ENCODE measurements around the gene RICTOR.
"Not testable (repeated sequence)": the region's sequence is repeated elsewhere in the genome, so short reads cannot be mapped to it uniquely, and the experiment has no call there.

RICTOR gene

DNA sequence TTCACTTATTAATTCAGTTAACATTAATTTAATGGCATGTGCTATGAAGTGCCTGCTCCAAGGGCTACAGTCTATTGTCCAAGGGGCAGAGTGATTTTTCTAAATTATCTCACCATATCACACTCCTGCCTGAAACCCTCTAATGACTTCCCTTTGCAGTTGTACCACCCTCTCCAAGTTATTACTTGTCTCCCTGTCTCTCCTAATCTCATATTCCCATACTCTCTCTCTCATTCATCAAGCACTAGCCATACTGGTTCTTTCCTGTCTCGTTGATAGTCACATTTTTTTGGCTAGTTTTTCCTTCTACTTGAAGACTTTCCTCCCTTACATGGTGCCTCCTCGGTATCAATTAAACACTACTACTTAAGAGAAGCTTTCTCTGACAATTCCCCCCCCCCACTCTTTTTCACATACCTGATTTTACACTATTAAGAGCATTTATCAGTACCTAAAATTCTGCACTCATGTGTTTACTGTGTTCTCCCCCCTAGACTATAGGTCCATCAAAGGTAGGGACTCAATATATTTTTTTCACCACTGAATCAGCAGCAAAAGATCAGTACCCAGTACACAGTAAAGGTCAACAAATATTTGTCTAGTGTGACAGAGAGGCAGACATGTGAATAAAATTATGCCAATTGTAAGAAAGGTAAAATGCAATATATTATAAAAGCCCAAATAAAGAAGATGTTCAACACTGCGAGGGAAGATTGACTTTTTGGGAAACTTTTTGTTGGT lies 19.0 kb downstream of the RICTOR start:
- DNase-seq: no peak

GRCh38 chr5:39053189-39053588 lies 21.0 kb downstream of the RICTOR start:
- no peak for DNase-seq

DNA sequence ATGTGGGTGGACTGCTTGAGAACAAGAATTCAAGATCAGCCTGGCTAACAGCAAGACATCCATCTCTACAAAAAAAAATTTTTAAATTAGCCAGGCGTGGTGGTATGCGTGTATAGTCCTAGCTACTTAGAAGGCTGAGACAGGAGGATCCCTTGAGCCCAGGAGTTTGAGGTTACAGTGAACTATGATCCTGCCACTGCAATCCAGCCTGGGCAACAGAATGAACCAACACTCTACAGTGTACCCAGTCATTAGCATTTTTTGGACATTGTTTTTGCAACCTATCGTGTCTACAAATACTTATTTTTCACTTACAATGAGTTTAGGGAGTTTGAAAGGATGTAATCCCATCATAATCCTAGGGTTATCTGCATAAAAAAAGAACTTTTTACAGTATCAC lies 22.1 kb downstream of the RICTOR start:
- DNase-seq: no peak

GRCh38 chr5:39049315-39049714 lies 24.9 kb downstream of the RICTOR start:
- DNase-seq: no peak

- no peak for DNase-seq
These were observed 33.3 kb downstream of the RICTOR start for GRCh38 chr5:39040875-39041274.

- DNase-seq: not testable (repeated sequence)
These were observed 39.7 kb downstream of the RICTOR start for GRCh38 chr5:39034493-39034892.

DNA sequence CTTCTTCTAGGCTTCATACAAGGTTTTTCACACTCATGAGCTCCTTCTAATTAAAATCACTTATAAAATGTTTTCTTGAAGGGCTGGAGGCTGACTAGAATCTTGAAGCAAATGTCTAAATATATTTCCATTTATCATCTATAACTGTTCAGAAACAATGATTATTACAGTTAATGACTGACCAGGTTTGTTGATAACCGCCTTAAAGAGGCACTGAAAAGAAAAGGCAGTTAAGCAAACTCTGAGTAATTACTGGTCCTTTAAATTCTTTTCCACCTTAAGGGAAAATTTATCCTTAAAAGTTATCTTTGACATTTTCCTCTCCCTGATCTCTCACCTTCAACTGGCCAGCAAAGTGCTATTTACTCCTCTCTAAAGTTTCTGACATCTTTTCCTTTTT lies 43.2 kb downstream of the RICTOR start:
- DNase-seq: no peak

DNA sequence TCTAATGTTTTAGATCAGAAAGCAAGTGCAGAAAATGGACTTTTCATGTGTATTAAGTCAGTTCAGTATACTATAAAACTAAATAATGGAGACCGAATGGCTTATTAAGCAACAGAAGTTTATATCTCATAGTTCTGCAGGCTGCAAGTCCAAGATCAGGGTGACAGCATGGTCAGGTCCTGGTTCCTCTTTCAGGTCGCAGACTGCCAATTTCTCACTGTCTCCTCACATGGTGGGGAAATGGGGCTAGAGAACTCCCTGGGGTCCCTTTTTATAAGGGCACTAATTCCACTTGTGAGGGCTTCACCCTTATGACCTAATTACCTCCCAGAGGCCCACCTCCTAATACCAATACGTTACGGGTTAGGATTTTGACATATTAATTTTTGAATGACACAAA lies 48.7 kb downstream of the RICTOR start:
- DNase-seq: no peak

DNA sequence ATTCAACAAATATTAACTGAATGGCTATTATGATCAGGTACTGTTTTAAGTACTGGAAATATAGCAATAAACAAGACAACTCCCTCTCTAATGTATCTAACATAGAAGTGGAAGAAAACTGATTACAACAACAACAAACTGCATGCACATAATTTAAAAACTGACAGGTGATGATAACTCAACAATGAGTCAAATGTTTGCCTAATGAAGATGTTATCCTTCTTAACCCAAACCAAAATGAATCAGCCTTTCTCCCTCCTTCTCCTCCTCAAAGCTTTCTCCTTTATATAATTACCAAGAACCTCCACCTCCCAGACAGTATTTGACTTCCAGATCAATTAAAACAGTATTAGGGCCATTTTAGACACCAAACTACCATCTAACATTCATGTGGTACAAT lies 49.3 kb downstream of the RICTOR start:
- DNase-seq: peak; percentile 37

DNA sequence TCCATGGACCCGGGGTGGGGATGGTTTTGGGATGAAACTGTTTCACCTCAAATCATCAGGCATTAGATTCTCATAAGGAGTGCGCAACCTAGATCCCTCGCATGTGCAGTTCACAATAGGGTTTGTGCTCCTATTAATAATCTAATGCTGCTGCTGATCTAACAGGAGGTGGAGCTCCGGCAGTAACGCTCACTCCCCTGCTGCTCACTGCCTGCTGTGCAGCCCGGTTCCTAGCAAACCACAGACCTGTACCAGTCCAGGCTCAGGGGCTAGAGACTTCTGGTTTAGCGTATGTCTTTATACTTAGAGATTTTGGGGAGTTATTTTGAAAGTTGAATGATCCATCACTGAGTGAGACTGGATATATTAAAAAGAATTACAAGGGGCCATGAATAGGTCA lies 50.2 kb downstream of the RICTOR start:
- no peak for DNase-seq

GRCh38 chr5:39023121-39023520 lies 51.1 kb downstream of the RICTOR start:
- DNase-seq: no peak

DNA sequence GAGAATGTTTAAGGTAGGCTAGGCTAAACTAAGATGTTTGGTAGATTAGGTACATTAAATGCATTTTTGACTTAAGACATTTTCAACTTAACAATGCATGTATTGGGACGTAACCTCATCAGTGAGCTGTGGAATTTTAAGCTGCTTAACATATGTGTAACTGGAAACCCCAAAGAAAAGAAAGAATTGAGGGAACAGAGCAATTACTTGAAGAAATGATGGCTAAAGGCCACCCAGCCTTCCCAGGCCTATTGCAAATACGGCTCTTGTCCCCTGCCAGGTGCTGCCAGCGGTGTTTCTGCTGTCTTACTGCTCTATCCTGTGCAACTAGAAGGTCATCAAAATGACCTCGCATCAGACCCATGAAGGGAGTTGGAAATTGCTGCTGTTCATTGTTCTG lies 52.0 kb downstream of the RICTOR start:
- DNase-seq: no peak

- peak; percentile 5 for DNase-seq
These were observed 52.8 kb downstream of the RICTOR start for GRCh38 chr5:39021413-39021812.

GRCh38 chr5:39020458-39020857 lies 53.7 kb downstream of the RICTOR start:
- no peak for DNase-seq

DNA sequence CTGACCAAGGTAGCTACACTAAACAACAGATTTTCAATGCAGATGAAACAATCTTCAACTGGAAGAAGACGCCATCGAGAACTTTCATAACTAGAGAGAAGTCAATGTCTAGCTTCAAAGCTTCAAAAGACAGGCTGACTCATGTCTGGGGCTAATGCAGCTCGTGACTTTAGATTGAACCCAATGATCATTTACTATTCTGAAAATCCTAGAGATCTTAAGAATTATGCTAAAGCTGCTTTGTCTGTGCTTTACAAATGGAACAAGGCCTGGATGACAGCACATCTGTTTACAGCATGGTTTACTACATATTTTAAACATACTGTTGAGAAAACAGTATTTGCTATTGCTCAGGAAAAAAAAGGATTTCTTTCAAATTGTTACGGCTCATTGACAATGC lies 54.9 kb downstream of the RICTOR start:
- no peak for DNase-seq

DNA sequence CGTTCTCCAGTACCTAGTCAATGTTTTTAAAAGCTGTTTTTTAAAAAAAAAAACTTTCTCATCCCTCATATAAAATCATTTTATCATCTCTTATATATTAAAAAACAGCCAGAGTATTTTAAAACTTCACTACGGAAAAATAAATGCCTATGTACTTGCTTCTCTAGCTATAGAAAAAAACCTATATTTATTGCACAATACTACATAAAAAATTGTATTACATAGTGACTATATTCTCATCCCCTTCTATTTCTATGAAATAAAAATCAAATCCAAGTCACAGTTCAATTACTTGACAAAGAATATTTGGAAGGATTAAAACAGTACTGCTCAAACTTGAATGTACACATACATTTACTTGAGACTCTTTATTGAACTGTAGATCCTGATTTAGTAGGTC lies 56.7 kb downstream of the RICTOR start:
- DNase-seq: no peak

GRCh38 chr5:39016587-39017275 lies 57.5 kb downstream of the RICTOR start:
- peak; percentile 45 for DNase-seq

DNA sequence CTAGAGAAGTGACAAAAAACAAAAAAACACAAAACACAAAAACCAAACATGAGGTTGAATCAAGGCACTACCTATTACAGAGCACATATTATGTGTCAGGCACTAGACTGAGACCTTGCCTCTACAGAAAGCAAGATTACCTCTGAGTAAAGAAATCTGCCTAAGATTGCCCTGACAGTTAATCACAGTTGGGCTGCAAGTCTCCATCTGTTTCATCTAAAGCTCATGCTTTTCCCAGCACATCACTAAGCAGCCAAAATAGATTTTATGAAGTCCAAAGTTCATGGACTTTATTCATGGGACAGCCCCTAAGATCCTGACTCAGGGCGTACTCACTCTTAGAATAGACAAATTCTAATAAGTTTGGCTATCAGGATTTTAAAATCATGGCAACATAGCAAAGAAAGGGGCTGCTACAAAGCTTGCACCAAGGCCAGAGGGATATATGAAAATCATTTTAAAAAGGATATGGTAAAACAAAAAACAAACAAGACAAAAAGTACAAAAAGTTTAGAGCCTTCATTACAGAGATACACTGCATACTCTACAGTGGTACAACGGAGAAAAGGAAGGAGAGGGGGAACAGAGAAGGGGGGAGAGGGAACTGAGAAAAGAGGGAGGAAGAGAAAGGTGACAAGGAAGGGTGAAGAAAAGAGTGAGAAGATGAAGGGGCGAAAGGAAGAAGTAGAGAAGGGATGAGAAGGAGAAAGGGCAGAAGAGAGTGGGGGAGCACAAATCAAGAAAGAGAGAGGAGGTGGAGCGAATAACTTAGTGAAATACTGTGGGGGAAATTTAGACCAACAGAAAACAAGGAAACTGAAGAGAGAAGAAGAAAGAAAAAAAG lies 58.2 kb downstream of the RICTOR start:
- DNase-seq: peak; percentile 80

DNA sequence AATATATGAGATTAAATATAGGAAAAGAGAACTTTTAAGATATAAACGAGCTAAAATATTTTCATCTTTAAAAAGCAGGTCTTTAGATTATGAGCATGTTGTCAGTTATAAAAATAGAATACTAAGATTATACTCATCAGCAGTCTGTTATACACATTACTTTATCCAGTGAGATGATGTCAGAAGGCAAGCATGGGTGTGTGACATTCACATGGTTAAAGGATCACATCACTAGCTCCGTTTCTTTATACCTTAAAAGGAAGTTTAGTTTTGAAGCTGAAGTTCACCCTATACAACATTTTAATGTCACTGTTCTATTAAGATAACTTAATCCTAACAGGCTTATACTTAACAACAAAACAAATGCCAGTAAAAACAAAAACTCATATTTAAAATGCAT lies 59.6 kb downstream of the RICTOR start:
- peak; percentile 92 for DNase-seq

DNA sequence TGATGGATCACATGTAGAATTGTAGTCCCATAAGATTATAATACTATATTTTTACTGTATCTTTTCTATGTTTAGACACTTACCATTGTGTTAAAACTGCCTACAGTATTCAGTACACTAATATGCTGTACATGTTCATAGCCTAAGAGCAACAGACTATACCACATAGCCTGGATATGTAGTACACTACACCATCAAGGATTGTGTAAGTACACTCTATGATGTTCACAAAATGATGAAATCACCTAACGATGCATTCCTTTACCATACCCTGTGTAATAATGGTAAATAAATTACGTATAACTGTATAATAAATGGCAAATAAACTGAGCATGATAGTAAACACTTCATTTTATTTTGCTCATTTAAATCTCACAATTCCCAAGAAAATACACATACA lies 60.3 kb downstream of the RICTOR start:
- peak; percentile 17 for DNase-seq

GRCh38 chr5:39010958-39011357 lies 63.2 kb downstream of the RICTOR start:
- DNase-seq: not testable (repeated sequence)

GRCh38 chr5:39009981-39010380 lies 64.2 kb downstream of the RICTOR start:
- DNase-seq: no peak

DNA sequence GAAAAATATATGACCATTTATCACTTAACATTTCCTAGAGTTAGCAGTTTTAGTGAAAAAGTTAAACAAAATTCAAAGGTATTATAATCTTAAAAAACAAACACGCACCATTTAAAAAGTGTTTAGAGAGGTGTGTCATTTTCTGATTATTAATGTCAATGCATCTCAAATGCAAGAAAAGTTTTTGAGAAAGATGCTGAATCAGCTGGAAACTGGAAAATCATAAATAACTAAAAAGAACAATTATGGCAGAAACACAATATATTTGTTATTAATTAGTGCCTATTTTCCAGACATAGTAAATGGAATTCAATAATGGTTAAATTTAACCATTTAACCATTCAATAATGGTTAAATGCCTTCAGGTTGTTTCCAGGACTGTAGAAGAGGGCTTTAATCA lies 64.9 kb downstream of the RICTOR start:
- DNase-seq: no peak

- DNase-seq: no peak
These were observed 67.5 kb downstream of the RICTOR start for GRCh38 chr5:39006650-39007049.
